GM21381 (cell line): ENCODE data around the gene RGS6.

Experiments used
- ATAC-seq: cut with Tn5 transposase; IDR thresholded peaks from one replicate; pipeline ENCODE4 v1.9.1; 2021; ENCODE audit warnings: mild to moderate bottlenecking, moderate library complexity; ENCODE audit not compliant: unreplicated experiment

RGS6 gene

DNA sequence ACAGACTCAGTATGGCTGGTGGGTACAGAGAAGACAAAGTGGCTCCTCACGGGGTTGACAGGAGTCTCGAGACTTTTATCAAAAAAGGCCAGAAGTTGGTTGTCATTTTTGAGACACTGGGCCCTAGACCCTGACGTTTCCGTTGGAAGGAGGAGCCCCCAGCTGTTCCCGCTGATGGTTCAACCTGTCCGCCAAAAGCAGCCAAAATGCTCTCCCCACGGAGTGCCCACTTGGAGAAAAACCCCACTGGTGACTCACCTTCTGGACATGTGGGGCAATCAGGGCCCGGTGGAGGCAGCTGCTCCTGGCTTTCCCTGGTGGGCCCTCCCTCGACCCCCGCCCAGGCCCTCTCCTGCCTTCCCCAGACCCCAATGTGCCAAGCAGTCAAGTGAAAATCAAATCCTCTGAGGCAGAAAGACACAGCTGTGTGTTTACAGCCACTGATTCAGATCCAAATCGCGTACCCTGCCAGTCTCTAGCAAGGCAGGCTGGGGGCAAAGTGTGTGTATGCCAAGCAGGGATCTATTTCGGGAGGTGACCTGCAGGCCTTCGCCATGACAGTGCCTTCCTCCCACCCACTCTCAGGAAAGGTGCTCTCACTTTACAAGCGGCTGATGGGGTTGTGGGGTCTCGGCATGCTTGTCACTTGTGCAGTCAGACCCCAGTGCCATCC is 614.3 kb downstream of the RGS6 start:
- ATAC-seq: no peak

DNA sequence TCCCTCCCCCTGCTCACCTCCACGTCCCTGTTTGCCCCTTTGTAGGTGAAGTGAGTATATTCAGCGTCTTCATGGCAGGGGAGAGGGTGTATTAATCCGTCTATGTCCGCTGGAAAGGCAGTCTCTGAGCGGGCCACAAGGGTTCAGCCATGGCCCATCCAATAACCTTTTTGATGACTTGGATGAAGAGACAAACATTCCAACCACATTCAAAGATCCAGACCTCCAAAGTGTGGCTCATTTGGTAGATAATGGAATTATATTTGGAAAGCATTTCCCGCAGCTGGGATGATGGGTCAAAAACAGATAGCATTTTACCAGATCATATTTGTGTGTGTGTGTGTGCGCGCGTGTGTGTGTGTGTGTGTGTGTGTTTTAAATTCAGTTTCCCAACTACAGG is 615.8 kb downstream of the RGS6 start:
- no peak for ATAC-seq

DNA sequence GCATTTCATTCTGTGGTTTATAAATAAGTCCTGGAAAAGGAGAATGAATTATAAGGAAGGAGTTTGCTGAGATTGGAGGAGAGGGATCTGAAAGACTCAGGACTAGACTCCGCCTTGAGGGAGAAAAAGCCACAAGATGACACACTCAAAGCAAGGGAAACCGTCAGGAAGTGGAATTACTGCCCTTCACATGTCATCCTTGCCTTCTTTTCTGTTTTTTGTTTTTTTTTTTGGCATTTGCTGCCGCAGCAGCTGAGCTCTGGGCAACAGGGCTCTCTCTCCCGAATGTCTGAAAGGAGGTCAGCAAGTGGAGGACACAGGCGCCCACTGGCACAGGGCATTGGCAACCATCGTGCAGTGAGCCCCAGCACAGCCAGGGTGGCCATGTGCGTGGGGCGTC is 616.8 kb downstream of the RGS6 start:
- no peak for ATAC-seq

DNA sequence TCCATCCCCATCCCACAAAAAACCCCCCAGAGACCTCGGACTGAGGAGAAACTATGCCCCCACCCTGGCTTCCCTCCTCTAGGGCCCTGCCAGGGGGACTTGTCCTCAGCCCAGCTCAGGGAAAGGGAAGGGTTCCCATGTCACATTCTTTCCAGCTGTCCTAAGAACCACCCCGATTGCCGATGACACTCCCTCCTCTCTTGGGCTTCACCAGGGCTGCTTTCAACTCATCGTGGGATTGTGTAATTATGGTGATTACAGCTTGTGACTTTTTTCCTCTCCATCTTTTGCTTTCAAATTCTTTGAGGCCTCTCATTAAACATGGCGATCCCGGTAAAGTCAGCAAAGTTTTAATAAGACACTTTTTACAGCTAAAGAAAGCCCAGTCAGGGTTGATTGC is 617.6 kb downstream of the RGS6 start:
- ATAC-seq: no peak

DNA sequence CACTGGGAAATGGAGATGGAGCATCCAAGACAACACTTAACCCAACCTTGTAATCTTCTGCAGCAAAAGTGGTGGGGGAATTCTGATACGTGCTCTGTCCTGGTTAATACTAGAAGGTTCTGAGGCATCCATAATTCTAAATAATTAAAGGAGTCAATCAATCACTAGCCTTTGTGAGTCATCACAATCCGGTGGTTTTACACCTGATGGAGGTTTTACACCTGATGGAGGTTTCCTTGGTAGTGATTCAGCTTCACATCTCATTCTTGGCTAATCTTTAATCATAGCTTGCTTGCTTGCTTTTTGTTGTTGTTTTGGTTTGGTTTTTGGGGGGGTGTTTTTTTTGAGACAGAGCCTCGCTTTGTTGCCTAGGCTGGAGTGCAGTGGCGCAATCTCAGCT is 618.3 kb downstream of the RGS6 start:
- ATAC-seq: no peak

DNA sequence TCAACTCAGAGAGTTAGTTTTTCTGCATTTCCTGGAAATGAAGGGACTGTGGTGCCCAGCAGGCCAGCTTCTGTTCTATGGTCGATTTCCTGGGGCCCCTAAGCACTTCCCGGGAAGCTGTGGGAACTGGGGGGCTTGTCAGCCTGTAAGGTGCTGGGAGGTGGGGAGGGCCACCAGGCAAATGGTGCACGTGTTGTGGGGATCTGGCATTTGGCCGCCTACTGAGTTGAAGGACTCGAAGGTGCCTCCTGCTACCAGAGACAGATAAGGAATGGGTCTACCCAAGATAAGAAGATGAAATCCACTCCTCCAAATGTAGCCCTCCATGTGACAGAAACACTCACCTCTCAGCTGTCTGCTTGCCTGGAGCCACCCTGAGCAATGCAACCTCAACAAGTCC is 620.0 kb downstream of the RGS6 start:
- no peak for ATAC-seq

DNA sequence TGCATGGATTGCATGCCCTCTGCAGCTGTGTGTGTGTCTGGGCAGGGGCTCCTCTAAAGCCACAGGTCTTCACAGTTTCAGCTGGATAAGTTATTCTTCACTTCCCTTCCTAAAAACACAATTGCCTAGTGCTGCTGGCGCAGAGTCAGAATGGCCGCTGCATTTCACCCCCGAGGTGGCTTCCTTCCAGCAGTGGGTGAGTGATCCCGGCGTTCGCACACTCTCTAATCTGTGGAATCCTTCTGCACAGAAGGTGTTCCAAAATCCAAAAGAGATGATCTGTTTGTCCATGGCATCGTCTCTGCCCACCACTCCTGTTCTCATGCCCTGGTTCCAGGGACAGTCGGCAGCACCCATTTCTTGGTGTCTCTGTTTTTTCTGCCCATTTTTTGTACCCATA is 620.9 kb downstream of the RGS6 start:
- ATAC-seq: no peak

DNA sequence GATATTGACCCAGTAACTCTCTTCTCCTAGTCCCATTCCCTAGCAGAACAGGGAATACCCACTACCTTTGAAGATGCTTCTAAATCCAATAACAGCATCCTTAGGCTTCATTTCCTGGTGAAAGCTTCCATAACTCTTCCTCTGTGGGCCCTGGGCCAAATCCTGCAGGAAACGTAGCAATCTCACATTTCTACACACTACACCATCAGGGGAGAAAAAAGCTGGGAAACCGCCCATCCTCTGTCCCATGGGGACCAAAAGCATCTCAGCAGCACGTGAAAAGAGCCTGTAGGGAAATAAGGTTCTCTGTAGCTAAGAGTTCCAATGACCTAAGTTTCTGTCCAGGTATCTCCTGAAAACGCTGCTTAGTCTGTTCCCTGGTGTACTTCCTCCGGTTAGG is 621.4 kb downstream of the RGS6 start:
- no peak for ATAC-seq

DNA sequence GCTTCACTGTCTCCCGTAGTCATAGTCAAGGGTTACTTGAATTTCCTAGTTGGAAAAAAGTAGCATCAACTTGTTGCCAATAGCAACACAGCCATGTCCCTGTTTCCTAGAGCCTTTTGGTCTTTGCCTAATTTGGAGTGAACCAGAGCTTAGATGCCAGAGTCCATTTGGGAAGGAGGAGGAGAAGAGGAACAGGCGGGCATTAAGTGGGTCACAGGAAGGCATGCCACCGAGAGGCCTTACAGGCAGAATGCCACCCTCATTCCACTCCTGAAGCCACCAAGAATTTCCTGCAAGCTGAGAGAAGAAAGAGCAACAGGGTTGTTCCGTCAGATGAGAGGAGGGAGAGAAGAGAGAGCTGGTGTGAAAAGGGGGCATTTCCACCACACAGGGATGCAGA is 622.2 kb downstream of the RGS6 start:
- ATAC-seq: no peak

DNA sequence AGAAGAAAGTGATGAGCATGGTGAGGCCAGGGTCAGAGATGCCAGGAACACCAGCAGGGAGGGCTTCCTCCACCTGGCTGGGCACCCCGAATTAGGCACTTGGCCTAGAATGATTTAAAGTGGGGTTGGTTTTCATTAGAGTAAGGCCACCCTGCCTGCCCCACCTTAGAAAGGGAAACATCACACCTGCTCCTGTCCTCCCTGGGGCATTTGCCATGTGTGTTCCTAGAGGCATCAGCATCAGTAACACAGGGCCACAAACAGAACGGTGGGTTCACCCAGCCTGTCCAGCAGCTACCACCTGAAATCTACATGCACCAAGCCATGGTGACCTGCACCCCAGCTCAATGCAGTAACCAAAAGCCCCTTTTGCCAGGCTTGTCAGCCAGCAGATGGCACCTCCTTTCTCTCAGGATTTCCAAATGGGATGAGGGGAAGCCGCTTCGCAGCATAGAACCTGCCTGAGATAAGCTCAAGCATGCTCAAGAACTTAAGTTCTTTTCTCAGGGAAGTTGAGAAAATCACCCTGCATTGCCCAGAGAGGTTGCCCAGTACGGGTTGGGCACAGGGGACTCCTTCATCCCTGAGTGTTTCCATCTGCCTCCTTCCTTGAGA is 622.9 kb downstream of the RGS6 start:
- no peak for ATAC-seq

DNA sequence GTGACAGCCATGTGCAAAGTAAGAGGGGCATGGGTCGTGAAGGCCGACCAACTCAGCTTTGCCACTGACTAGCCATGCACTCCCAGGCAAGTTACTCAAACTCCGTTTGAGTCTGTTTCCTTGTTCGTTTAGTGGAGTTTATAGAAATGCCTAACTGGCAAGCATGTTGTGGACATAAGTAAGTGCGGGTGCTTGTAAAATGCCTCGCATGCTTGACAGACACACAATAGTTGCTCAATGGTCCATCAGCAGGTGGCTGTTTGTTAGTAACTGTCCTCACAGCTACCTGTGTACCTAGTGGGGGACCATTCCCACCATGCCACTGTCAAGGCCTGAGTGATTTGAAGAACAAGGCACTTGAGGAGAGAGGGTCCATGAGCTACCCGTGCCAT is 623.4 kb downstream of the RGS6 start:
- ATAC-seq: no peak

DNA sequence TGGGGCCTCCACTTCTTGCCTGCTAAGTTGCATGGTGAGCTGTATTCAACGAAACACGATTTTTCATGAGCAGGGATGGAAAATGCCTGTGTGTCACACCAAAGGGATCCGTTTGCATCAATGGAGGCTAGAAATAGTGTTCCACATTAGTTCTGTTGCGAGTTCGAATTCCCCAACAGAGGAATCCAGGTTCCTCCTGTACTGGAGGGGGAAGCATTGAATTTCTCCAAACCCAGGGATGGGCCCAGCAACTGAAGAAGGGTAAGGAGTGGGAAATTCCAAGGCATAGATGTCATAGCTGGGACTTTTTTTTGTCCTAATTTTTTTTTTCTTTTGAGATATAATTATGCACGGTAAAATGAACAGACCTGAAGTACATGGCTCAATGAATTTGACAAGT is 625.4 kb downstream of the RGS6 start:
- ATAC-seq: no peak

DNA sequence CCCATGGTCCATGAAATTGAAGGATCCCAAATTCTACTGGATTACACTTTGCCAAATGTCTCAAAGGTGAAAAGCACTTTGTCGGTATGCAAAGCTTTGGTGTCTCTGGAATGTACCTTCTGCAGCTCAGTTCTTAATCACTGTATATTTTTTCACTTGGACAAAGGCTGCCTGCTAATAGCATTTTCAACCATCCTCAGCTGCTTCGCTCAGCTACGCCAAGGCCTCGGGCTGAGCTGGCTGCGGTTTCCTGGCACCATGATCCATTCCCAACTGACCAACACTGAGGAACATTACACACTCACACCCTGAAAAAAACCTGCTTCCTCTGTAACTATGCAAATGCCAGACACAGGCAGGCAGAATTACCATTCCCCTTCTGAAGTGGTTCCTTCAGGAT is 626.5 kb downstream of the RGS6 start:
- no peak for ATAC-seq

DNA sequence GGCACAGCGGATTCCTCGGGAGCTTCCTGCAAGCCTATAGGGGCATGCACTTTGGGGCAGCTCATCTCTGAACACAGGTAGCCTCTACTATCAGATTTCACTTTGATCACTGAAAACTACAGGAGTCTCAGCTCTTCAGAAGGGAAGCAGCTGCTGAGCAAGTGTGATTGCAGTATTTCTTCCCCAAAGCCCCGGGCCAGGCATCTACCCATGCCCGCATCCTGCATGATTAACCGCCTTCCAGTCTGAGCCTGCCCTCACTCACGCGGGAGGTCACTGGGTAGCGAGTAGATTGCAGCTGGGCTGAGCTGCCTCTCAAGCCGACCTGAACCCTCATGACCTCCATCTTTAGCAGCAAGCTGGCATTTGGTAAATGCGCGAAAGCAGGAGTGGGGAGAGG is 627.0 kb downstream of the RGS6 start:
- no peak for ATAC-seq

DNA sequence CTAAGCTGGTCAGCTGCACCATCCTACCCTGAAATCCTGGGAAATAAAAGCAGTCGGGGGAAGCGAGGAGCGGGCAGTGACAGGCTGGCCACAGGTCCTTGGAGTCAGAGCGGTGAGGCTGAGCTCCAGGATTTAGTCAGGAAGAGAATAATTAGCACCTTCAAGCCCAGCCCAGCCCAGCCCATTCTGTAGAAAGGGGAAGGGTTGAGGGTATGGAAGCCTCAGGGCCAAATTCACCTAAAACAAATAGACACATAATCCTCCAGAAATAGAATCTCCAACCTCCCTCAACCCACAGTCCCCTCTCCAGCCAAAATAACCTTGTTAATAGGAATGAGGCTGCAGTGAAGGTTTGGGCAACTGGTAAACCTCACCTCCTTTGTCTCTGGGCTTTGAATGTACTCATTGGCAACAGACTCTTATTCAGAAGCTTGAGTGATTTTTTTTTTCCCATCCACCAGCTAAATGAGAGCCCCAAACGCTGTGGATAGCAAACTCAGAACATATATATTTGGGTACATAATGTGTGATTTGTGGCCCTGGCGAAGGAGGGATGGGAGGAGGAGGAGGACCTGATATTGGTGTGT is 627.5 kb downstream of the RGS6 start:
- no peak for ATAC-seq

DNA sequence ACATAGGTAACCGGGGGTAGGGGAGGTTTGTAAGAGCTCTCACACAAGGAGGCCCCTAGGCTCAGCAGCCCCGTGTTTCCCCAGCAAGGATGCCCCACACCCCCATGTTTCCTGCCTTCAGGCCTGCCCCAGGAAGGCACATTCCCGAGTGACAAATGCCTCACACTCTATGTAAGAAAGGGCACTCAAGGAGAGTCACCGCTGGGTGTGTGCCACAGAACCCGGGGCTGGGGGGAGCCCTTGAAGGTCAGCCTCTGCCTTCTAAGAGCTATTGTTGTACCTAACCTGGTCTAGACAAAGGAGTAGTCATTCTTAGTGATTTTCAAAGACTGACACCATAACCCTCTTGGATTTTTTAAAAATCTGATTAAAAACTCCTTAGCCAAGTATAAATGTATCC is 628.1 kb downstream of the RGS6 start:
- no peak for ATAC-seq

DNA sequence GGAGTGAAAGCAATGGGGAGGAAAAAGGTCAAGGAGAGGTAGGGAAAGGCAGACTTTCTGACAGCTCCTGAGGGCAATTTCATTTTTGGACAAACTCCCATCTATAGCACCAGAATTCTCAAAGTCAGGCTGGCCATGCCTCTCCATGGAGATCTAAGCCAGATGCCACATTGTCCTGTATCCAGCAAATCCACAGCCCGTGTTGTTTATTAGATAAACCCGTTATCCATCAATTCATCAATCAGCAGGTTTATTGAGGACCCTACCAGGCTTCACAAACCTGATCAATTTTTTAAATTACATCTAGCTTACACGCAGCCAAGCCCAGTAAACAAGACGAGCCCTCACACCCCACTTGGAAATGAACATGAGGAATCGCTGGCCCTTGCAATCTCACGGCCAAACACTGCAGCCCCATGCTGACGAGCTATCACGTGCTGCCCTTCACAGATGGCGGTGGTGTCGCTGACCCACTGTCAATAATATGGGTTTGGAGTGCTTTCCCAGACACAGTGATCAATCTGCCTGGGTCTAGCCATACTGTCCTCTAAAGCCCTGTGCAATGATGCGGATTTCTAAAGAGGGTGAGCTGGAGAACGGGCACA is 628.8 kb downstream of the RGS6 start:
- ATAC-seq: no peak

DNA sequence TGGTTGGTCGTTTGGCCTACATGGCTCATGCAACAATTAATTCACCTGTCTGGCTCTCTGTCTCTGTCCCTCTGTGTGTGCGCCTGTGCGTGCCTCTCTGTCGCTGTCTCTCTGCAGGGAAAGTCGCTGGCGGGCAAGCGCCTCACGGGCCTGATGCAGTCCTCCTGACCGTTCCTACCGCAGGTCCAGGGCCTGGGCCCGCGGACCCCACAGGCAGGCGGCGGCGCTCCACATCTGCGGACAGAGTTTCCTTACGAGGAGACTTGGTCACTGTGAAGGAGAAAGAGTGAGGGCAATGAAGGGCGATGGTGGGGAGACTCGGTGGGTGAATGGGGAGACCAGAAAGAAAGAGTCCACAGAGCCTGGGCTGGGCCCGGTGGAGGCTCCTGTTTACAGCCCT is 630.1 kb downstream of the RGS6 start:
- no peak for ATAC-seq

DNA sequence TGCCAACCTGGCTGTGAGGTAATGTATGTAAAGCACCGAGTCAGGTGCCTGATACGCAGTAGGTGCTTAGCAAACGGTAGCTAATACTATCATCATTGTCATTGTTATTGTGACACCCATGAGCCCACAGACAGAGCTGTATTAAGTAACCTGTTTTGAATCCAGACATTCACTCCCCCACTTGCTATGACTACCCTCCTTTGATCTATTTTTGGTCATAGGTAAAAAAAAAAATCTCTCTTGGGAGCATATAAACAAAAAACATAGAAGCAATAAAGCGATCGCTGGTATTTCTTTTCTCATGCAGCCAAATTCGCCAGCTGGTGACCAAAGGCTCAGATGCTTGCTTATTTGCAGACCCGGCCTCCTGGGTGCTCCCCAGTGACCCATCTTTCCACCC is 631.4 kb downstream of the RGS6 start:
- ATAC-seq: no peak

DNA sequence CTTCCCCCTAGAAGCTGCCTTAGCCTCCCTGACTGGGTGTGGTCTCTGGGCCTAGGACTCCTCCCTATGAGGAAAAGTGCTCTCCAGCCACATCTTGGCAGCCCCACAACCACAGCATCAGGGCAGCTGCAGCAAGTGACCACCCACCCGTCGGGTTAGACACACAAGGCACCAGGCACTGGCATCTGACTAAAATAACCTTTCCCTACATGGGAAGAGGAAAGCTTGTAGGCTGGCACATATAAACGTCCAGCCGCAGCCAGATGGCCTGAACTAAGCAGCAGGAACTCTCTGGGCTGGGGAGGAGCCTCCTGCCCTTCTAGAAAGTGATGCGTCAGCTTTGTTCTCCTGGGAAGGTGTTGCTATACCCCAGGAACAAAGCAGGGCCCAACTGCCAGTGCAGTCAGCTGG is 632.9 kb downstream of the RGS6 start:
- no peak for ATAC-seq

DNA sequence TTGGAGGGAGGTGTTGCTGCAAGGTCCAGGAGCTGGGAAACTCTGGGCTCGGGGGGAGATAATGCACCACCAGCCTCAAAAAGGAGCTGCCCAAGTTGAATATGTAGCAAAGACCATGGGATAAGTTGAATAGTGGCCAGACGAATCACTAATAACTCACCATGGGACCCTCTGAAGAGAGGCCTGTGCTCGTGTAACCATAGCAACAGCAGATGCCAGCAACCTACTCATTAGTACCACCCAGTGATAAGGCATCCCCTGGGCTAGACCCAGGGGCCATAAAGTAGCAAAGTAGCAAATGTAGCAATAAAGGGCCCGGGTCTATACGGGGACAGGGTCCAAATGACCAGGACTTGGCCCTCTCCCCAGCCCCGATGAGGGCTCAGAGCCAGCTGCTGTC is 633.7 kb downstream of the RGS6 start:
- ATAC-seq: no peak

DNA sequence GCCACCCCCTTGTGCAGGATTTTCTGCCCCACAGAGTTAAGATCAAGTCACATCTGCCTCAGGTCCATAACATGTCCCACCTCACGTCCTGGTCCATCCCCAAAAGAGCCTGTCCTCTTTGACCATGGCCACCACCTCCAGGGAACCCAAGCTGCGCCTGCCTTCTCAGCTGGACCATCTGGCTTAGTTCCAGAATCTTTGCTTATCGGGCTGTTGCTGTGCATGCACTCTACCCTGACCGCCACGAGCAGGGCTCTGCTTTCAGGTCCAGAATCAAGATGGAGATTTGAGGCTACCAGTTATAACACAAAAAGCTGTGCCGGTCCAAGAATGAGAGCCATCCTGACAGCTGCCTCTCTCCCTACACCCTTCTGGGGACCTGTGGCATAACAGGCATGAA is 635.0 kb downstream of the RGS6 start:
- ATAC-seq: no peak
